HTERT RPE-1 (cell line): ENCODE results near the gene MUC4.
"Not testable (repeated sequence)": the region's sequence is repeated elsewhere in the genome, so short reads cannot be mapped to it uniquely, and the experiment has no call there.

Experiments used
- in situ Hi-C: fragments of 300-500 bp; cut with MboI; formaldehyde crosslinking; loops from 4 replicates; pipeline ENCODE4 v1.14.3; 2020; ENCODE audit warnings: low sequenced_read_pairs

The MUC4 gene

DNA sequence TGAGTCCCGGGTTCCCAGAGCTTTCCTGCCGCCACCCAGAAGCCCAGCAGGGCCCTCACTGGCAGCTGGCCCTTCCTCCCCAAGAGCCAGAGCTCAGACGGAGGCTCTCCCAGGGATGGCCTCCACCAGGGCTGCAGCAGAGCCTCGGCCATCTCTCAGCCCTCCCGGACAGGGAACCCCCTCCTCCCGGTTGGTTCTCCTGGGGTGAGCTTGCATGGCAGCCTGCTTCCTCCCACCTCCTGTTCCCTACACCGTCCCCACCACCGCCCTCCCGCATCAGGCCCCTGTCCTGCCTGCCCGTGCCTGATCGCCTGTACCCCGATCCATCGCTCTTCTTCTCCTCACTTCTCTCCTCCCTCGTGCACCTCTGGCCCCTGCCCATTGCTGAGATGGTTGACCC lies 24.1 kb upstream of the MUC4 start:
- in situ Hi-C loops = no loop called here

DNA sequence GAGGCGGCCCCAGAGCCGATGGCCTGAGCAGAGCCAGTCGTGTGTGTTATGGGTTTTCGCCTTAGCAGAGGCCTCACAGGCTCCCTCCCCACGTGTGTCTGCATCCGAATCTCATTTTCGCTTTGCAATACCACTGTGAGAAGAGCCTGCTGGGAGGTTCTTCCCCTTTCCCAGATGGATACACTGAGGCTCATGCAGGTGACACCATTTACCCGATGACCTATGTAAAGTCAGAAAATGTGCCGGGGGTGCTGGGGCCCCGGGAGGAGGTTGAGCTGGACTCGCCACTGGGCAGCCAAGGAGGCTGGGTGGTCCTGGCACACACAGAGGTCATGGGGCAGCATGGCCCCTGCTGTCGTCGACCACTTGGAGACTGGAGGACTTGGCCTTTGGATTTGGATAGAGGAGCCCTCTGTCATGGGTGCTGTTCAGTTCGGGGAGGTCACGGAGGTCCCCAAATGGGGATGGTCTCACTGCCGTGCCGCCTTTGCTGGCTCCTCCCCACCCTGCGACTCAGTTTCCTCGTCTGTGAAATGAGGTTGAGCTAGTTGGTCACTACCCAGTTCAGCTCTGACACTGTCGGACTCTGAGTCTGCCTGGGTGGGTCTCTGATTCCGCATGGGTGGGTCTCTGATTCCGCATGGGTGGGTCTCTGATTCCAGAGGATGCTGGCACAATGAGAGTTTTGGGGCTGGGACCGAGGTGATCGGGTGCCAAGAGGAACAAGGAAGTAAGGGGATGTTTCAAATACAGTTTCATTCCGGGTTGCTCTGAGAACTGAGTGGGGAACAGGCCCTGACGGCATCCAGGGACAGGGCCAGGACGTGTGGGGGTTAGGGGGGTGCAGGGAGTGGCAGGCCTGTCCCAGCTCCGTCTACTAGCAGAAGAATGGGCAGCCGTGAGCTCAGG lies 23.2 kb upstream of the MUC4 start:
- in situ Hi-C loops = no loop called here

DNA sequence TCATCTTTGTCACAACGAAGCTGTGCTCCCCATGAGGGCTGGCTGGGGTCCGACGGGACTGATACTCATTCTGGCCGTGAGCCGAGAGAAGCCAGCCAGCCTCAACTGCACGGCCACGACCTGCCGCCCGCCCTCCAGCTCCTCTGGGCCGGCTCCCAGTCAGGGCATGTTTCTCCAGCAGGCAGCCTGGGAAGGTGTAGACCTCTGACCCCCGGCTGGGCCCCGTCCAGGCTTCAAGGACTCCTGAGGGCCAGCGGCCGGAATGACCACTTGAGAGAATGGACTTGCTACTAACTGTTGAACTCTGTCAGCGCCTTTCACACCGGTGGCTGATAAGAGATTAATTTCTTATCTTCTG lies 18.1 kb upstream of the MUC4 start:
- in situ Hi-C loops = no loop called here

DNA sequence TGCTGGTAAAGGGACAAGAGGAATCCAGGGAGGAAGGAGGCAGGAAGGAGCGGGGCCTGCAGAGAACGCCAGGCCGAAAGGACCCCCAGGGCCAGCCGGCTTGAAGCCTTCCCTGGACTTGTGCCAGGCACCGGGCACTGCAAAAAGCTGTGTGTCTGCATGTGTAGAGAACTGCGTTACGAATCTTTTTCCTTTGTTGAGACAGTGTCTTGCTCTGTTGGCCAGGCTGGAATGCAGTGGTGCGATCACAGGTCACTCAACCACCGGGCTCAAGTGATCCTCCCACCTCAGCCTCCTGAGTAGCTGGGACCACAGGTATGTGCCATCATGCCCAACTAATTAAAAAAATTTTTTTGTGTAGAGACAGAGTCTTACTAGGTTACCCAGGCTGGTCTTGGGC lies 17.0 kb upstream of the MUC4 start:
- in situ Hi-C loops = no loop called here

DNA sequence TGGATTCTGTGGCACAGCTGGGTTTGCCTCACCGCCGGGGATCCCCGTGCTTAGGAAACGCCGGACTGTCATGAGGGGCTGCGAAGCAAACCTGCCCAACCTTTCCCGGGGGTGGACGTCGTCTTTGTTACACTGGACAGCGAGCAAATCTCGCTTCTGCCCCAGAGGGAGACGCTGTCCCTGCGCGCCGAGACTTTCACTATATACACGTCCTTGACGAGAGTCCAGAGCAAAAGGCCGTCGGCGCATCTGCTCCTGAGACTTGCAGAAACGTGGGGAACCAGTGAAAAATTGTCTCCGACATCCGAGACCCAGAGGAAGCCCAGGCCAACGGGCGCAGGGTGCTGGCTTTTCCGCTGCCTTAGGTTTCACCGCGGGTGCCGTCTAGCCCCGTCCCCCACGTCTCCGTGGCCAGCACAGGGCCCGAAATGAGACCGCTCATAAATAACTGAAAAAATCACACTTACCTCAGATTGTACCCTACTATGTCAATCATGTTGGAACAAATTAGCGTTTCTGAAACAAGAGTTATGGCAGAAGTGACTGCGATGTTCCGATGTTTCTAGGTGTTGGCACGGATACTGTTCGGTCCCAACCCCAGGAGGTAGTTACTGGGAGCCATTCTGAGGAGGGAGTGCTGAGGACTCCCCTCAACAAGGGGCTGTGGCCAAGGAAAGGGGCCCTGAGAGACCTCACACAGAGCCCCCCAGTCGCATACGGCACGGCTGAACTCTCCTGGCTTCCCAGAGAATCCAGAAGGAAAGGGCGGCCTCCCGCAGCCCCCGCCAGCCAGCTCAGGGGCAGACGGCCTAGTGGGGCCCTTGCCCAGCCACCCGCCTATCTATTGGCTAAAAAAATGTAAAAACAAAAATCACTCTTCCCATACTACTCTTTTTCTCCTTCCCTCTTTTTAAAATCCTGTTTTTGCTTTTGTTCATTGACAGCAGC lies 14.4 kb upstream of the MUC4 start:
- in situ Hi-C loops = no loop called here

DNA sequence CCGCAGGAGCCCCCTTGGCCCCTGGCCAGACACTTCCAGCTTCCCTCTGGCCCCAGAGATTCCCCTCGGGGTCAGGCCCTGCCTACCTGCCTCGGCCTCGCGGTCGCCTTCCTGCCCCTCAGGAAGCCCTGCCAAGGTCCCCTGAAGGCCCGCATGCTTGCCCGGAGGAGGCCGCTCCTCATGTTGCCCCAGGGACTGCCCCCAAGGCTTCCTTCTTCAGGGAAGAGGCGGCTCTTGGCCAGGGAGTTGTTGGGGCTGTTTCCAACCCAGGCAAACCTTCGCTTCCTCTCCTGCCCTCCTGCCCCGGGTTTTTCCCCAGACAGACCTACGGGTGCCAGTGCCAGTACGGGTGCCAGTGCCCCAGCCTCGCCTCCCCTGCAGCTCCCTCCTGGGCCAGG lies 13.5 kb upstream of the MUC4 start:
- in situ Hi-C loops = no loop called here

DNA sequence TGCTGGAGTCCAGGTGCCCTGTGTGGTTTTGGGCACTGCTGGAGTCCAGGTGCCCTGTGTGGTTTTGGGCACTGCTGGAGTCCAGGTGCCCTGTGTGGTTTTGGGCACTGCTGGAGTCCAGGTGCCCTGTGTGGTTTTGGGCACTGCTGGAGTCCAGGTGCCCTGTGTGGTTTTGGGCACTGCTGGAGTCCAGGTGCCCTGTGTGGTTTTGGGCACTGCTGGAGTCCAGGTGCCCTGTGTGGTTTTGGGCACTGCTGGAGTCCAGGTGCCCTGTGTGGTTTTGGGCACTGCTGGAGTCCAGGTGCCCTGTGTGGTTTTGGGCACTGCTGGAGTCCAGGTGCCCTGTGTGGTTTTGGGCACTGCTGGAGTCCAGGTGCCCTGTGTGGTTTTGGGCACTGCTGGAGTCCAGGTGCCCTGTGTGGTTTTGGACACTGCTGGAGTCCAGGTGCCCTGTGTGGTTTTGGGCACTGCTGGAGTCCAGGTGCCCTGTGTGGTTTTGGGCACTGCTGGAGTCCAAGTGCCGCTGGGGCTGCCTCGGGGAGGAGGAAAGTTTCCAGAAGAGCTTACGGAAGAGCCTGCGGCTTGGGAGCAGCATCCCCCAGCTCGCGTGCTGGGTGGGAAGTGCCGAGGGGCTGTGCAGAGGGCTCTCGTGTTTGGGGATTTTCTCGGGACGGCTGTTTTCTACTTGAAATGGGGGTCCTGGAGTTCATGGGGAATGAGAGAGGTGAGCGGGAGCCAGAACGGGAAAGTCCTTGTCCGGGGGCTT lies 12.9 kb upstream of the MUC4 start:
- in situ Hi-C loops = not testable (repeated sequence)

DNA sequence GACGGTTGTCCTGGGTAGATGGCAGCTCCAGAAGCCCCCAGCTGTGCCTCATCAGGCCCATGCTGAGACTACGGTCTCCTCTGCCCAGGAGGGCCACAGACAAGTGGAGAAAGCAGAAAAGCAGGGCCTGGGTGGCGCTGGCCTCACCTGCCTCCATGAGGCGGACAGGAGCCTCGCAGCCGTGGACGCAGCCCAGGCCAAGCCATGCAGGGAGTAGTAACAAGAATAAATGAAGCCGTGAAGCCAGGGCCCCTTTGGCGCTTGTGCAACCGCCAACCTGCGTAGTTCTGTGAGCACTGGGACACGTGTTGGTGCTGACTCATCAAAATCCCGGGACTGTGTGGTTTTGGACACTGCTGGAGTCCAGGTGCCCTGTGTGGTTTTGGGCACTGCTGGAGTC lies 12.3 kb upstream of the MUC4 start:
- in situ Hi-C loops = no loop called here

DNA sequence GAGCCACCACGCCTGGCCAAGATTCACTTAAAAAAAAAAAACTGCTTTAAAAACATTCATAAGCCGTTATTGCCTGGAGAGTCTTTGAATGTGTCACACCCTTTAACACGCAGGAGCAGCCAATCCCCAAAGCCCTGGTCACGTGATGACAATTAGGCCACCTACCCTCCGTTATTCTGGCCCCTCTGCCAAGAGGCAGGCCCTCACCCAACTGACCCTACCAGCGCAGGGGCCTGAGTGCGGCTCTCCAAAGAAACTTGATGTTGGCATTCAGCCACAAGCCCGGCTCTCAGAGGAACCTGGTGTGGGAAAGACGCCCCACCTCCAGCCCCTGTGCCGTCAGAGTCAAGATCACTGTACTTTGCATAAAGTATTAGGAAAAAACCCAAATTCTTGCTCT lies 11.6 kb upstream of the MUC4 start:
- in situ Hi-C loops = no loop called here

DNA sequence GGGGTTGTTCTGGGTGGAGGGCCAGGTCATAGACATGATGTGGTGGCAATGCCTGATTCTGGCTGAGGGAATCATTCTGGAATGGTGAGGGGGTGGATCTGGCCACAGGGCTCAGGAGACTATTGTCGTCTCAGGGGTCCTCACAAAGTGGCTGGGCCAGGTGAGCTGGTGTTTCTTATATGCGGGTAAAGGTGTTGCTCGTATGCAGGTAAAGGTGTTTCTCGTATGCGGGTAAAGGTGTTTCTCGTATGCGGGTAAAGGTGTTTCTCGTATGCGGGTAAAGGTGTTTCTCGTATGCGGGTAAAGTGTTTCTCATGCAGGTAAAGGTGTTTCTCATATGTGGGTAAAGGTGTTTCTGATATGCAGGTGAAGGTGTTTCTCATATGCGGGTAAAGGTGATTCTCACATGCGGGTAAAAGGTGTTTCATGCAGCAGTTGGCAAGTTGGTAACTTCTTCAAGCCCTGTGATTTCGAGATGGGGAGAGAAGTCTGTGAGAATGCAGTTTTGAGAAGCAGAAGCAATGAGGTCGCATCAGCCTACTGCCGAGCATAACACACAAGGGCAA lies 10.5 kb upstream of the MUC4 start:
- in situ Hi-C loops = no loop called here

DNA sequence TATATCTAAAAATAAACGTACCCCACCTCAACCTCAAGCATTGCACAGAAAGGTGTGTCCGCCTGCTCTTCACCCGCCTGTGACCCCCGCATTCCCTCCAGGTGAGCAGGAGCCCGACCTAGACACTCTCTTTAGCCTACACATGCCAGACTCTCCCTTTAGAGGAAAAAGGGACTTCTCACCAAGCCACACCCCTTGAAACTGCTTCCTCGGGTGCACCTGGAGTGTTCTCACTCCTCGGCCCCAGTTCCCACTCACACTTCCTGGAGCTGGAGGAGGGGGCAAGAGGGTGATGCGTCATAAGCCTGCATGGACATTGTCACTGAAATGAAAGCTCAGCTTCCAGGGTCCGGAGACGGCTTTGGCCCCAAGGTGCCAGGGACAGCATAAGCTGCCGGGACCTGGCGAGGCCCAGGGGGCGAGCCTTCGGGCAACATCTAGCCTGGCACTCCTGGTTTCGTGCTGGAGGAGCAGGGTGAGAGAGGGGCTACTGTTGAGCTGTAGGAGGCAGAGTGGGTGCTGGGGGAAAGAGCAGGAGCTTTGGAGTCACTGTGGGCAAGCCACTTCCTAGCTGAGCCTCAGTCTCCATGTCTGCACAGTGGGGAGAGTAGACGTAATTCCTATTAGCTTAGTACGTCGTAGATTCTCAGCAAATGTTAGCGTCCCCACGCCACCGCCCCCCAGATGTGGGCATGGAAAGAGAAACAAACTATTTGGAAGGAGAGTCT lies 9.8 kb upstream of the MUC4 start:
- in situ Hi-C loops = no loop called here

DNA sequence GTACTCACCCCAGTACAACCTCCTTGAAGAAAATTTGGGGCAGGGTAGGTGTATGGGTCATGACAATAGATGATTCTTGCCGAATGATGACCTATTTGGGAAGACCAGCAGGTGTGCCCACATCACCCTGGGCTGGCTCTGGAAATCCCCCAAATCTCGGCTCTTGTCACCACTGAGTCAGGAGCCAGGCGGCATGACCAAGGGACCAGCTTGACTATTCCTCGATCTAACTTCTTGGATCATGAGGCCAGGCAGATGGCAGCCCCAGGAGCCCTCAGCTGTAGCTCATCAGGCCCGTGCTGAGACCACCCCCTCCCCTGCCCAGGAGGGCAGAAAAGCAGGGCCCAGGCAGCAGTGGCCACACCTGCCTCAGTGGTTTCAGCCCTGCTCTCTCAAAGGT lies 9.2 kb upstream of the MUC4 start:
- in situ Hi-C loops = no loop called here

DNA sequence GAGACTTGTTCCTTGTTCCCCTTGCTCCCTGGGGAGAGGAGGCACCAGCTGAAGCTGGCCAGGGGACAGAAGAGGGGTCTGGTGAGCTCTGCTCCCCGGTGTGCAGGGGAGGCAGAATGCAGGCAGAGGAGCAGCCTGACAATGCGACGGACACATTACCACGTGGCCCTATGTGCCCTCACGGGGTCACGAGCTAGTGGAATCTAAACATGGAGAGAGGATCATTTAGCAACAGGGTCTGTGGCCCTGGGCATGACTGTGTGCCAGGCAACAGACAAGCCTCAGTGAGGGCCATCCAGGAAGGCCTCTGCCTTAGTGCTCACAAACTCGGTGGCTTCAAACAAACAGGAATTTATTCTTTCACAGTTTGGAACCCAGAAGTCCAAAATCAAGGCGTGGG lies 8.5 kb upstream of the MUC4 start:
- in situ Hi-C loops = no loop called here

DNA sequence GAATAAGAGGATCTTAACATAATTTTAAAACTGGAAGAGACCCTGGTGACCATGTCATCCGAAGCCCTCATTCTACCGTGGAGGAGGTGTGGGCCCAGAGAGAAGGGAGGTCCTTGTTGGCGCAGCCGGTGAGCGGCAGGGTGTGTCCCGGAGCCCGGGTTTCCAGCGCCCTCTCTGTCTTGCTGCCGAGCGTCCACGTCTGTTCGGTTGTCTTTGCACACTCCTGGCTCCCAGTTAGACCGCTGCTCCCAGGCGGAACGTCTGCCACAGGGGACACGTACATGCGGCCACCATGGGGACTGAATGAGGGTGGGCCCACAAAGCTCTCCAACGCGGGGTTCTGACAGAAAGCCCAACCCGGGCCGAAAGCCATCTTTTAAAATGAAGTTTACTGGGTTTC lies 6.6 kb upstream of the MUC4 start:
- in situ Hi-C loops = no loop called here

DNA sequence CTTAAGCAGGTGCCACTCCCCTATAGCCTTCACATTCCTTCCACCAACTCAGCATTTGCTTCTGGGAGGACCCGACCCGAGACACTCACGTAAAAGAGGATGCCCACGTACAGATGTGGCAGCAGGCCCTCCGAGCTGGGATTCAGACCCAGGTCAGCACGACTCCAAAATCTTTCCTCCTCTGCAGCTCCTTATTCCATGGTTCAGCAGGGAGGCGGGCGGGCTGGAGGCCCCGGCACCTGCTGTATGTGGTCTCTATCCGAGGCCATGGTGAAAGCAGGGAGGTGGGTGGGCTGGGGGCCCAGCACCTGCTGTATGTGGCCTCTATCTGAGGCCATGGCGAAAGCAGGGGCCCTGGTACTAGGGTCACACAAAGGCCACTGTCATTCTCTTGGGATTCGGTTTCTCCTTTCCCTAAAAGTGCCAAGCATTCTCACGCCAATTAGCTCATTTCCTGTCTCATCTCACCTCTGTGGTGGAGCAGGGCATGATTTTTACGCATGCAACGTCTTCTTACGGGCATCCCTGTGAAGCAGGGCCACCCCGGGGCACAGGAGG lies 5.9 kb upstream of the MUC4 start:
- in situ Hi-C loops = no loop called here

DNA sequence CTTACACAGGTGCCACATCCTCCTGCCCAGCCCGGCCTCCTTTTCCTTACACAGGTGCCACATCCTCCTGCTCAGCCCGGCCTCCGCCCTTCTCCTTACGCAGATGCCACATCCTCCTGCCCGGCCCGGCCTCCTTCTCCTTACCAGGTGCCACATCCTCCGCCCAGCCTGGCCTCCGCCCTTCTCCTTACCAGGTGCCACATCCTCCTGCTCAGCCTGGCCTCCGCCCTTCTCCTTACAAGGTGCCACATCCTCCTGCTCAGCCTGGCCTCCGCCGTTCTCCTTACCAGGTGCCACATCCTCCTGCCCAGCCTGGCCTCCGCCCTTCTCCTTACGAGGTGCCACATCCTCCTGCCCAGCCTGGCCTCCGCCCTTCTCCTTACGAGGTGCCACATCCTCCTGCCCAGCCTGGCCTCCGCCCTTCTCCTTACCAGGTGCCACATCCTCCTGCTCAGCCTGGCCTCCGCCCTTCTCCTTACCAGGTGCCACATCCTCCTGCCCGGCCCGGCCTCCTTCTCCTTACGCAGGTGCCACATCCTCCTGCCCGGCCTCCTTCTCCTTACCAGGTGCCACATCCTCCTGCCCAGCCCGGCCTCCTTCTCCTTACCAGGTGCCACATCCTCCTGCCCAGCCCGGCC lies 4.7 kb upstream of the MUC4 start:
- in situ Hi-C loops = not testable (repeated sequence)

DNA sequence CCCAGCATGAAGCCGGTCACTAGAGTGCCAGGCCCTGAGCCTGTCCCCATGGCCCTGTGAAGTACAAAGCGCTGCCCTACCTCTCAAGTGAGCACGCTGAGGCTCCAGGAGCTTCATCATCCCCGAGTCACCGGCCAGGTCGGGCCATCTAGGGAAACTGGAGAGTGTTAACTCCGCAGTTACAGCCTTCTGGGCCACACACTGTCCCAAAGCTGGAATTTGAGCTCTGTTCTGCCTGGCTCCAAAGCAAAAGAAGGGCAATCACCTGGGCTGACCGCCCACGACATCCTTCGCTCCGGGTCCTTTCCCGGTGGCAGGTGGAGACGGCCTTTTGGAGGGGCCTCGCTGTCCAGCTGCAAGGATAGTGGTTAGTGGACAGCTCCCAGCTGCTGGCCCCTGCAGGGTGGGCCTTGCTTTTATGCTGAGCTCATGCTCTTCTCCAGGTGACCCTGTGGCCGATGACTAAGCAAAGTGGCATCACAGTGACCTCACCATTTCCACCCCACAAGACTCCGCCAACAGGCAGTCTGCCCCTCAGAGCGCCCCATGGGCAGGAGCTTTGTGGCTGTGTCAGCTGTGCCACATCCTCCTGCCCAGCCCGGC lies 3.5 kb upstream of the MUC4 start:
- in situ Hi-C loops = no loop called here

DNA sequence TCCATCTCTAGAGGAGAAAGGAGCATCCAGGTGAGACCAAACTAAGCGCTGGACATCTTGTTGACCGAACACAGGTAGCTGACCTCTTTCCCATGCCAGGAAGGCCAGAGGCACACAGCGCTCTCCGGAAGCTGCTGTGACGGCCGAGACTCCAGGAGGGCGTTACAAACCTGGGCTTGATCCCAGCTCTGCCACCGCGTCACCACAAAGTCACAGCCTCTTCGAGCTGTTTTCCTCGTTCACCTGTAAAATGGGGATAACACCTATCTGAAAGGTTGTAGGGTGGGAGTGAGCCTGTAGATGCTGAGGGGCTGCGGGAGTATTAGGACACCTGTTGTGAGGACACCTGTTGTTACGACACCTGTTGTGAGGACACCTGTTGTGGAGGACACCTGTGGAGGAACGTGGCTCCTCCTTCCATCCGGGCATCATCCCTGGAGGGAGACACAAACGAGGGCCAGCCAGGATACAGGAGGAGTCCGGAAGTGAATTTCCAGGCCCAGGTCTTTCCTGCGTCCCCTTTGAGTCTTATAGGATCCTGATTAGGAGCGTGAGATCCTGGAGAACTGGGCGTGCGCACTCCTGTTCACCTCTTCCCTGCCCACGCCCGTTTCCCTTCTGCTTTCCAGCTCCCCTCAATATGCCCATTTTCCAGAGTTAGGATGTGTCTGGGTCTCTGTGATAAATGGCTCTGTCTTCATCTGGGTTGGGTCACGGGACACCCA lies 2.3 kb upstream of the MUC4 start:
- in situ Hi-C loops = no loop called here
